Measurements from ENCODE around the gene PRKCH.

DNA sequence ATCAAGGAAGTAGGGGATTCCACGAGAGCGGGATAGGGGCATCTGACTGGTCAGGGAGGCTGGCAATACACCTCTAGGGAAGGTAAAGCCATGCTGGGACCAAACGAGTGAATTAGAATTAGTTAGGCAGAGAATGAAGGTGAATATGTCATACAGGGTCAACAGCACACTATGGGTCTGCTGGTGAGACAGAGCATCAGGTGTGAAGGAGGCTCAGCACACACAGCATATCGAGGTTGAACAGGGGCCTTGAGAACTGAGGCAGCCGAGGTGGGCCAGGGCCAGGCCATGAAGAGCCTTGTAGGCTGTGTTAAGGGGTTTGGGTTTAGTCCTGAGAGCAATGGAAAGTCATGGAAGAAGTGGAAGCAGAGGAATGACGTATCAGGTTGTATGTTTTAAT lies 137.8 kb downstream of the PRKCH start:
- TF ChIP-seq POLR2A (IDR thresholded peaks at IDR 0.05) (no peak), POLR2AphosphoS5 (IDR thresholded peaks at IDR 0.05) (no peak)
- TF ChIP-seq, protein P1, sequence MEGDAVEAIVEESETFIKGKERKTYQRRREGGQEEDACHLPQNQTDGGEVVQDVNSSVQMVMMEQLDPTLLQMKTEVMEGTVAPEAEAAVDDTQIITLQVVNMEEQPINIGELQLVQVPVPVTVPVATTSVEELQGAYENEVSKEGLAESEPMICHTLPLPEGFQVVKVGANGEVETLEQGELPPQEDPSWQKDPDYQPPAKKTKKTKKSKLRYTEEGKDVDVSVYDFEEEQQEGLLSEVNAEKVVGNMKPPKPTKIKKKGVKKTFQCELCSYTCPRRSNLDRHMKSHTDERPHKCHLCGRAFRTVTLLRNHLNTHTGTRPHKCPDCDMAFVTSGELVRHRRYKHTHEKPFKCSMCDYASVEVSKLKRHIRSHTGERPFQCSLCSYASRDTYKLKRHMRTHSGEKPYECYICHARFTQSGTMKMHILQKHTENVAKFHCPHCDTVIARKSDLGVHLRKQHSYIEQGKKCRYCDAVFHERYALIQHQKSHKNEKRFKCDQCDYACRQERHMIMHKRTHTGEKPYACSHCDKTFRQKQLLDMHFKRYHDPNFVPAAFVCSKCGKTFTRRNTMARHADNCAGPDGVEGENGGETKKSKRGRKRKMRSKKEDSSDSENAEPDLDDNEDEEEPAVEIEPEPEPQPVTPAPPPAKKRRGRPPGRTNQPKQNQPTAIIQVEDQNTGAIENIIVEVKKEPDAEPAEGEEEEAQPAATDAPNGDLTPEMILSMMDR (IDR thresholded peaks at IDR 0.05): no peak
